HG02642 (cell line): ENCODE data around the gene SMC4.

Source experiments
- ATAC-seq: cut with Tn5 transposase; IDR thresholded peaks from one replicate; pipeline ENCODE4 v1.9.1; 2021; ENCODE audit warnings: mild to moderate bottlenecking; ENCODE audit not compliant: unreplicated experiment, poor library complexity

SMC4 gene

DNA sequence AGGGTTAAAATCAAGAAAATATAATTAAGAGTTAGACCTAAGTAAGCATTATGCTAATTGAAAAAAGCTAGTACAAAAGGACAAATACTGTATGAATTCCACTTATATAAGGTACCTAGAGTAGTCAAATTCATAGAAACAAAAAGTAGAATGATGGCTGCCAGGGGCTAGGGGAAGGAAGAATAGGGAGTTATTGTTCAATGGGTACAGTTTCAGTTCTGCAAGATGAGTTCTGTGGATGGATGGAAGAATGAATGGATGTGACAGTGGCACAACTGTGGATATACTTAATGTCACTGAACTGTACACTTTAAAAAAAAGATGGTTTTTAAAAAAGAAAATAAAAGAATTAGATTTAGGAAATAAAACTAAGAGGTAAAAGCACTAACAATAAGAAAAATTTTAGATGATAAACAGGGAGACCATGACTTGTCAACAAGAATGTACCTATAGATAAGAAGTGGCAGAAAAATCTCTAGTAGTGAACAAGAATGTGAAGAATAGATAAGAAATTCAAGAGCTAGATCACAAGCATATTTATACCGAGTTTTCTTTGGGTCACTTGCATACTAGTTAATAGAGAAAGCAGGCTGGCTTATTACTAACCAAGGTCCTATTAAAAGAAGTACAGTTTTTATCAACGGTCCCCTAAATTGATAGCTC, 6.0 kb upstream of the SMC4 start:
- ATAC-seq = no peak

DNA sequence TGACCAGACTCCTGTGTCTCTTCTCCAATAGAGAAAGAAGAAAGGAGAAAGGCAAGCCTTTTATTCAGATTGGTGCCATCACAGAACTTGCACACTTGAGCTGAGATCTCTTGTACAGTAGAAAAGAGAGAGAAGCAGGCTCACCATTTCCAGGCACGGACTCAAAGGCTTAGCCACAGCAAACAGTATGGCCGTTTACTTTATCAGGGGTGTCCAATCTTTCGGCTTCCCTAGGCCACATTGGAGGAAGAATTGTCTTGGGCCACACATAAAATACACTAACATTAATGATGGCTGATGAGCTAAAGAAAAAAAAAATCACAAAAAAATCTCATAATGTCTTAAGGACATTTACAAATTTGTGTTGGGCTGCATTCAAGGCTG, 5.4 kb upstream of the SMC4 start:
- no peak for ATAC-seq

DNA sequence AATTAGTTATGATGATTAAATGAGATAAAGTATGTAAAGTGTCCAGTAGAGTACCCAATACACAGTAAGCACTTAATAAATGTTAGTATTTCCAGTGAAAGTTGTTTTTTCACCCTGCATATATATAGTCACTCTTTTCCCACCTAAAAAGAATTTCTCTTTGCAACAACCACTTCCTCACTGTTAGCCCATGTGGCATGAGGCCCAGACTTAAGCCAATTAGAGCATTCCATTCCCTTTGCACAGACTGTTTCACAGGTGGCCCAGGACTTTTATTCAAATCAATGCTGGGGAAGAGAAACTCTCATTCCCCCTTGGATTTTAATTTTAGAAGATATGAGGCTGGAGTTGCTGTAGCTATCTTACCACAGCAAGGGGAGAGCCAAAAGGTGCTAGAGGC, 4.2 kb upstream of the SMC4 start:
- no peak for ATAC-seq

DNA sequence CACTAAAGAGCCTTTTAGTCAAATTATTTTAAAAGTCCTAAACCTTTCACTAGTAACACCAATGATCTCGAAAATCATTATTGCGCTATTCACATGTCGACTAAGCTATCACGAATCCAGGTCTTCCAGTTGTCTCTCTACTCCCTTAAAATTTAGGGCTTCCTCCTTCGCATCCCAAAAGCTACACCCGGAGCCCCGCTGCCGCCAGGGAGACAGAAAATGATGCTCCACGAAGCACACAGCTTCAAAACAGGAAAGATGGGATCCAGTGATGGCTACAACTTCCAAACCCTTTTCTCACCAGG, 678 bp upstream of the SMC4 start:
- peak; percentile 5 for ATAC-seq

DNA sequence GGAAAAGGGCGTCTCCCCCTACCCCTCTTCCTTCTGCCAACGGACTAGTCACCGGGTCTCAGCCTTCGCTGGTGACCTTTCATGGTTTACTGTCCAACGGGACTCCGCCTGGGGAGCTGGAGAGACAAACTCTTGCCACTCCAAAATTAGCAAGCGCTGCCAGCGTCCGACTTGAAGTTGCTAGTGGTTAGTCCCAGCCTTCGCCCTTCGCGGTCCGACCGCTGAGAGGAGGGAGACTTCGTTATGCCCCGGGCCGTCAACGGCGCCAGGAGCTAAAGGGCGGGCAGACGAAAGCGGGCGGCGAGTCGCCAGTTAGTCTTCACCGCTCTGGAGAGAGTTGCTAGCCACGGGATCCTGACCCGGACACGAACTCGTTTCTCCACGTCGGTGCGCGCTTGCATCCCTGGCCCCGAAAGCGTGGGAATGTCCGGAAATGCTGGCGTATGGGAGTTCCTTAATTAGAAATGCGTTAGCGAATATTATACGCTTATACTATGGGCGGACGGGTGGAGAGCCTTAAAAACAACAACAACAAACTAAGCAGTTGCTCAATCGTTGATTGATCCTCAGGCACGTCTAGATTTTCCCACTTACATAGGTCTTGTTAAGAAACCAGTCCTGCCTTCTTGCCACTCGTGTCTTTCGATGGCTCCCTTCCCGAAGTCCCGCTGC, 716 bp downstream of the SMC4 start:
- ATAC-seq = peak; percentile 19

DNA sequence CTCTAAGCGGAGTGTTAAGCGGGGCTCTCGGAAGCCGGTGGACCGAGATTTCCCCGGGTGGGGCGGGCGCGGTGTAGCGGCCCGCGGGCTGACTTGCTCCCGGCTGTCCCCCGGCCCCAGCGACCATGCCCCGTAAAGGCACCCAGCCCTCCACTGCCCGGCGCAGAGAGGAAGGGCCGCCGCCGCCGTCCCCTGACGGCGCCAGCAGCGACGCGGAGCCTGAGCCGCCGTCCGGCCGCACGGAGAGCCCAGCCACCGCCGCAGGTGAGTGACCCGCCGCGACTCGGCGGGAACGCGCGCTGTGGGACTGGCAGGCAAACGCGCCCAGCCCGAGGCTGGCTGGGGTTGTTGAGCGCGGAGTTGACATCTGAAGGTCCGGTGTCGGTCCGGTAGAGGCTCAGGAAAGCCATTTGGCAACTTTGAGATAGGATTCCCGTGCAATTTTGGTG, 1.3 kb downstream of the SMC4 start:
- peak; percentile 19 for ATAC-seq

DNA sequence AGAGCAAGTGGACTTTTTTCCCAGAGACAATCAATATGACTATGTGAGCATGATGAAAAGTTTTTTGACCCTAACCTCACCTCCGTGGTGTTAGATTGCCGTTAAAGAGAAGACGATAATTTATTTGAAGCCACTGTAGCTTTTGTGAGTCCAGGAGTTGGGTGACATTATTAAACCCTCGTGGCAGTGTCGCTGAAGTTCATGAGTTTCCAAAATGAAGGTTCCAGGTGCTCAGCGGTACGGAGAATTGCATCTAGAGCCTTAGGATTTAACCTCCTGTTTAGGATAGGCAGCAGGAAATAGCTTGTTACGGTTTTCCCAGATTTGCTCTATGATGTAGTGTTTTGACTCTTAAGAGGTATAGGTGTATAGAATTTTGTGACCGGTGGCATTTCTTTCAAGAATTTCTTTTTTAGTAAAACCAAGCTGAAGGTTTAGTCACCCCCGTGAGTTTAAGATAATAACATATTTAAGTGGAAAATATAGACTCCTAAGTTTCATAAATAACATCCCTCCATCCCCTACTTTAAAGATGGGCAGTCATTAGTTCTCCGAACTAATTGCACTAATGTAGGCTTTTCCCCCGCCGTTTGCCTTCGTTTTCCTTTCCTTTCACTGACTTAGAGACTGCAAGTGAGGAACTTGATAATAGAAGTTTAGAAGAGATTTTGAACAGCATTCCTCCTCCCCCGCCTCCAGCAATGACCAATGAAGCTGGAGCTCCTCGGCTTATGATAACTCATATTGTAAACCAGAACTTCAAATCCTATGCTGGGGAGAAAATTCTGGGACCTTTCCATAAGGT, 2.0 kb downstream of the SMC4 start:
- ATAC-seq = no peak

DNA sequence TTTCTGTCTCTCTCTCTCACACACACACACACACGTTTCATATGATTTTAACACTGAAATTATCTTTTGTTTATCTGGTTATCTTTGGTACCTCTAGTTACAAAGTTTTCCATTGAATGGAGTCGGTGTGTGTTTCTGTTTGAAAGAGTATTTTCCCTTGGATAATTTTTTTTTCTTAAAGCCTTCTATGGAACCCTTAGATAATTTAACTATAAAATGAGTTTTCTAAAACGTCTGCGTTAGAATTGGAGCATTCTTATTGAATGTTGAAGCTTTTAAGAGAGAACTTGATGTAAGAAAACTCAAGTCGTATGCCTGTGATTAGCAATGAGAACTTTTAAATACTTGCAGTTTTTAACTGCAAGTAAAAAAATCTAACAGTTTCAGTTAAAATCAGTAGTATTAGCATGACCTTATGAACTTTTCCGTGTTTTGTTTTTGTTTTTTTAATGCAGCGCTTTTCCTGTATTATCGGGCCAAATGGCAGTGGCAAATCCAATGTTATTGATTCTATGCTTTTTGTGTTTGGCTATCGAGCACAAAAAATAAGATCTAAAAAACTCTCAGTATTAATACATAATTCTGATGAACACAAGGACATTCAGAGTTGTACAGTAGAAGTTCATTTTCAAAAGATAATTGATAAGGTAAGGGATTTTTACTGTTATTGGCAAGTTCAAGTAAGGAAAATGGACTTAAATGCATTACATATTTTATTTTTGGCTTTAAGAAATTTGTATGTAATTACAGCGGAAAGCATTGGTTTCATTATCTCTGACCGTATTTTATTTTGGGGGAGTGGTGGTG, 3.0 kb downstream of the SMC4 start:
- no peak for ATAC-seq

DNA sequence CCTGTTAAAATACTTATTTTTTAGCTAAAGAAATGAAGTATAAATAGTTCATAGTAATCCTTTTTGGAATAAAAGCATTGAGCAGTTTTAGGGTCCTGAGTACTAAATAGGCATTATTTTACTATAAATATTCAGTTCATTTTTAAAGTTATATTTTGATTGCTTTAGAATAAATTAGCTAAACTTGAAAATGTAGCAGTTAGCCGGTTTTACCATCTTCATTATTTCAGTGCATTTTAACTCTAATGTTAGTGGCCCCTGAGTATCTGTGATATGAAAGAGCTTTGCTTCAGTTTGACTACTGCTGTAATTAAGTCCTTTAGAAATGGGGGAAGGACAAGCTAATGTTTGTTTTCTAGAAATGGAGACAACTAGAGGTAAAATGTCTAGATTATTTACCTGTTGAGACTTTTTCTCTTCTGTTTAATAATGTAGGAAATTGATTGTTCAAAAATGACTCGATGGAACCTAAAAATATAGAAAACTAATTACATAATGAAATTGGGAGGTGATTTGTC, 3.6 kb downstream of the SMC4 start:
- no peak for ATAC-seq

DNA sequence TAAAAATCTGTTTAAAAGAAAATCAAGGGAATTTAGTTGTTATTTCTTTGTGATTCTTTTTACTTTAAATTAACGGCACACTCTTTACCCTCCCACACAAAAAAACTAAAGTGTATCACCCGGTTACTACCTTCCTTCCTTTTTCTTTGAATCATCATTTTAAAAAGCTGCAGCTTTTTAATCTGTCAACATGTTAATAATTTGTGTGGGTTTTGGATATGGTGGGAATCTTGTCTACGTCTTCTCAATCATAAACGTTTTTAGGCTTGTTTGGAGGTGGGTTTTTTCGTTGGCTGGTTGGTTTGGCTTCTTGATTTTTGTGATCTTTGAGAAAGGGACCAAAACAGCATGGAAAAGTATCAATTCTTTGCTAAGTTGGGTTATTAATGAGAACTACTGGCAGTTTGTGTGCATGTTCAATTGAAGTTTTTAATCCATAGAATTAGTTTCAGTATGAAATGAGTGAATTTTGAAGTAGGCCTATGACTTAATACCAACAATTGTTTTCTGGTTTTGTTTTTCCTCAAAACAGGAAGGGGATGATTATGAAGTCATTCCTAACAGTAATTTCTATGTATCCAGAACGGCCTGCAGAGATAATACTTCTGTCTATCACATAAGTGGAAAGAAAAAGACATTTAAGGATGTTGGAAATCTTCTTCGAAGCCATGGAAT, 4.5 kb downstream of the SMC4 start:
- no peak for ATAC-seq

DNA sequence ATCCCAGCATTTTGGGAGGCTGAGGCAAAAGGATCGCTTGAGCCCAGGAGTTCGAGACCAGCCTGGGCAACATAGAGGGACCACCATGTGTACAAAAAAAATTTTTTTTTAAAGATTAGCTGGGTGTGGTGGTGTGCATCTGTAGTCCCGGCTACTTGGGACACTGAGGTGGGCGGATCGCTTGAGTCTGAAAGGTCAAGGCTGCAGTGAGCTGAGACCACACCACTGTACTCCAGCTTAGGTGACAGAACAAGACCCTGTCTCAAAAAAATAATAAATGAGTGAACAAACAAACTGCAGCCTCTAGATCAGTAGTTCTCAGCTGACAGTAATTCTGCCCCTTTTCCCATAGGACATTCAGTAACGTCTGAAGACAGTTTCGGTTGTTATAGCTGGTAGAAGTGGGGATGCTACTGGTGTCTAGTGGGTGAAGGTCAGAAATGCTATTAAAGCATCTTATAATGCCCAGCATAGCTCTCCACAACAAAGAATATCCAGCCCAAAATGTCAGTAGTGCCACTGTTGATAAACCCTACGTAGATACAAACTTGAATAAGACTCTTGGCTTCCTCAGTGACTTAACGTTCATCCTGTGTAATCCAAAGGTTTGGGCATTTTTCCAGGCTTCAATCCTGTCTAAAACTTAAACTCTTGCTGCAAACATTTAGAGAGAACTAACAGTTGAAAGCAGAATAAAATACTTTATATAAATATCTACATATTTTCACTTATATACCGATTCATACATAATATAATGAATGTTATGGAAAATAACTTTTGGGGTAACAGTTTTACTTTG, 10.6 kb downstream of the SMC4 start:
- ATAC-seq = no peak

DNA sequence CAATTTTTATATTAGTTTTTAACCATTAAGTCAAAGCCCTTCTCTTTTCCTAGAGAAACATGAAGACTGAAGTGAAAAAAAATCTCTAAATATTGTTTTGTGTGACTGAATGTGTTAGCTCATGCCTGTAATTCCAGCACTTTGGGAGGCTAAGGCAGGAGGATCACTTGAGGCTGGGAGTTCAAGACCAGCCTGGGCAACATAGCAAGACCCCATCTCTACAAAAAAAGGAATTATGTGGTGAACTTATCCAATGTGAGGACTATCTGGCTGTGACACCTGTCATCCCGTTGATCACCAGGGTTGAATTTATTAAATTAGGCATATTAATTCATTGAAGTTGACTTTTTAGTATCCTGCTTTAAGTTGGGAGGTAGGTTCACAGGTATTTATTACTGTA, 13.0 kb downstream of the SMC4 start:
- no peak for ATAC-seq

DNA sequence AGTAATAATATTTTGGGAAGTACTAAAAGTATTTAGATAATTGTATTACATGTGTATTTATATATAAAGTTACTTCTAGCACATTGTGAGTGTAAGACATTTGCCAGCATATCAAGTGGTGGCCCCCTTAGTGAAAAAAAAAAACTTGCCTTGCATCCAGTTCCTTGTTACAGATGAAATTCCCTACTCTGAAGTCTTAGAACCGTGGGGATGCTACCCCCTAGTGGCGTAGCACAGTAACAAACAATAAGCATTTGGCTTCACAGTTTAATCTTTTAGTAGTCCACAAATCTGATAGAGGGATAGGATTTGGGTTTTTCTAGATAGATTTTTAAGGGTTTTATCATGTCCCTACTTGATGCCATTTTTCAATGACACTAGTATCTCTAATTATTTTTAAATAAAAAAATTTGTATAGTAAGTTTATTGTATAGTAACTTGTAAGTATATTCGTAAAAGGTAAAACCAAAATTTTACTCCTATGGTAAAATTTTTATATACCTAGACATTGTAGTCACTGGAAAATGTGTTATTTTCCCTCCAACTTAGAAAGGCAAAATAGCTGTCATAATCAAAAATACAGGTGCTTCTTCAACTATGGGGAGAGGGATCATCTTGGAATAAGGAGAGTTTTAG, 14.3 kb downstream of the SMC4 start:
- peak; percentile 76 for ATAC-seq

DNA sequence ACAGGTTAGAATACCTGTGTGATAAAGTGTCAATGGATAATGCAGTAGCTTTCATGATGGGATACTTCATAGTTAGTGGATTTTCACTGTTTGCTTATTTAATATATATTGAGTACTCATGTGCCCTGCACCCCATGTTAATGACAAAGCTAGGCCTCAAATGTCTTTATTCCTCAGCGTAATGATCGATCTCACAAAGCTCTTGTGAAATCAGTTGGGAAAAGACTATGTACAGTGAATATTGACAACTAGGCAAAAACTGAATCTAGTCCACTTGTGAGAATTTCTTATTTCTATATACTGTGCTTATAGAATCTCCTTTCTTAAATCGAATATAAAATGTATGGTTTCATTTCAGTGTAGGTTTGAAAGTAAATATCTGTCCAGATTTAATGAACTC, 17.9 kb downstream of the SMC4 start:
- ATAC-seq = no peak

DNA sequence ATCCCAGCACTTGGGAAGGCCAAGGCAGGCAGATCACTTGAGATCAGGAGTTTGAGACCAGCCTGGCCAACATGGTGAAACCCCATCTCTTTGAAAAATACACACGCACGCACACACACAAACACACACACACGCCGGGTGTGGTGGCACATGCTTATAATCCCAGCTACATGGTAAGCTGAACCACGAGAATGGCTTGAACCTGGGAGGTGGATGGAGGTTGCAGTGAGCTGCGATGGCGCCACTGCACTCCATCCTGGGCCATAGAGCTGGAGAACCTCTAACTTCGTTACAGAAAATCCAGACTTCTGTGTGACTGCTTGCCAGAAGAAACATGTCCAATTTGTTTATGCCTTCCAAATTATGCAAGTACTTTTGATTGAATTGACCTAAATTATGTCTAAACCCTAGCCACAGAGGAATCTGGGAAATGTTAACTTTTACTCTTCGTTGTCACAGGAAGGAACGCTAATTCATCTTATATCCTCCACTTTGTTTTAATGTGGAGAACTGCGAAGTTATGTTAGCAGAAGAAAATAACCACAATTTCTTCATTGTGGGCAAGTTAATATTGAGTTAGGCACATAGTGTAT, 28.5 kb downstream of the SMC4 start:
- no peak for ATAC-seq

DNA sequence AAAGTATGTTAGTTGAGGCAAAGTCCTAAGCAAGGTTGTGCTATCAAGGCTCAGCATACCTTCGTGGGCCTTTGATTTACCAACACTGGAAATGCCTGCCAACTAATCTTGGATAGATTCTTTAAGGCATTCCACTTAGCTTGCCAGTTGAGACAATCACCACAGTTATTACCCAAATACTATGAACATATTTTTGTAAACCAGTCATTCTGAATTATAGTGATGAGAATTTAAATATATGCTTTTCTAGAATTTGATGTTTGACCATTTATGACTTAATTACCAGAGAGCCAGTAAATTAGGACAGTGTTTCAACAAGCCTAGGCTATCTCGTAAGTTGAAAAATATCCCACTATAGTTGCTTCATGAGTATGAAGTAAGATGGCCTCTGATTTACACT, 34.6 kb downstream of the SMC4 start:
- no peak for ATAC-seq

DNA sequence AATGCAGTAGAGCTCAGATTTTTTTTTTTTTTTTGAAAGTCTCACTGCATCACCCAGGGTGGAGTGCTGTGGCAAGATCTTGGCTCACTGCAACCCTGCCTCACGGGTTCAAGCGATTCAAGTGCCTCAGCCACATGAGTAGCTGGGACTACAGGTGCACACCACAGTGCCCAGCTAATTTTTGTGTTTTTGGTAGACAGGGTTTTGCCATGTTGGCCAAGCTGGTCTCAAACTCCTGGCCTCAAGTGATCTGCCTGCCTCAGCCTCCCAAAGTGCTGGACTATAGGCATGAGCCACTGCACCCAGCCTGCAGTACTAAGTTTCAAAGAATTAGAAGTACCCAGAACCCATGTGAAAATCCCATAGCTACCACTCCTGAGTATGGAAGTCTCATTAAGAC, 35.6 kb downstream of the SMC4 start:
- no peak for ATAC-seq

DNA sequence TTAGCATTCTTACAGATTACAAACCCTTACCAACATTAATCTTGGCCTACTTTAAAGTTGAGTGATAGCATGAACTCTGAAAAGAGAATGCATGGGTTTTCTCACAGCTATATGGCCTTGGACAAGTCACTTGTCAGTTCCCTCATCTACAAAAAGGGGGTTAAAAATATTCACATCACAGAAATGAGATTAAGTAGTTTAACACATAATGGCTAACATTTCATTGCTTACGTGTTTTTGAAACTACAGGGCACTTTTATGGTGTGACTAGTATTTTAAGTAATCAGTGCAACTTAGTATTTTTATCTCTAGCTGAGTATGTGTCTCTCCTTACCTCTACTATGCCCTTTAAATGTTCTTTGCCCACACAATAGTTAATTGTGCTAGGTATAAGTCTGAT, 36.3 kb downstream of the SMC4 start:
- ATAC-seq = no peak

DNA sequence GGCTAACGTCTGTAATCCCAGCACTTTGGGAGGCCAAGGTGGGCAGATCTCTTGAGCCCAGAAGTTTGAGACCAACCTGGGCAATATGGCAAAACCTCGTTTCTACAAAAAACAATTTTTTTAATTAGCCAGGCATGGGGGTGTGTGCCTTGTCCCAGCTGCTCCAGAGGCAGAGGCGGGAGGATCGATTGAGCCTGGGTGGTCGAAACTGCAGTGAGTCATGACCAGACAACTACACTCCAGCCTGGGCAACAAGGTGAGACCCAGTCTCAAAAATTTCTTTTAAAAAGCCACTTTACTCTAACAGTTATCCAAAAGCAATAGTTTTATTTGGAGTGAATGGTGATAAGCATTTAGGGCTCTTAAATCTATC, 37.6 kb downstream of the SMC4 start:
- ATAC-seq = no peak
